Testis (tissue), 3 donors: ENCODE results near the gene LMCD1. TPM values are rescaled to one million over a fixed set of nuclear protein-coding genes. Genes with fewer than 3 reads are reported as not detected.

Experiments used
- DNase-seq: peaks from one replicate; pipeline ENCODE4 v3.0.0-alpha.2; 2019
- H3K27ac ChIP-seq, 2 donors: fragments of 200-600 bp; sonication (generic); one replicate each; pipeline ENCODE4 v1.5.1; 2019
- H3K27me3 ChIP-seq: fragments of 200-600 bp; sonication (generic); one replicate; pipeline ENCODE4 v1.5.1; 2019
- H3K36me3 ChIP-seq: fragments of 200-600 bp; sonication (generic); one replicate; pipeline ENCODE4 v1.5.1; 2017; ENCODE audit warnings: low read depth; ENCODE audit errors: missing control alignments
- H3K4me1 ChIP-seq: fragments of 200-600 bp; sonication (generic); one replicate; pipeline ENCODE4 v1.5.1; 2019
- H3K4me3 ChIP-seq, 2 donors: fragments of 200-600 bp; sonication (generic); one replicate each; pipeline ENCODE4 v1.5.1; 2017 to 2019
- H3K9me3 ChIP-seq: fragments of 200-600 bp; sonication (generic); one replicate; pipeline ENCODE4 v1.5.1; 2017
- POLR2A ChIP-seq: fragments of 450-650 bp; IDR thresholded peaks from one replicate; pipeline ENCODE4 v1.6.1; 2017; ENCODE audit warnings: antibody characterized with exemption, mild to moderate bottlenecking, moderate library complexity
- WGBS, 2 donors: methylation state at CpG; one replicate each; pipeline ENCODE4 v1.1.5; 2018; 5-methylcytosine and 5-hydroxymethylcytosine counted together
- intact Hi-C: fragments of 100-400 bp; cut with DNase I; formaldehyde crosslinking; loops from one replicate; pipeline ENCODE4 v1.15.1; 2023; ENCODE audit warnings: low total_unique reads
- polyA plus RNA-seq: library from polyadenylated mRNA; stranded (reverse); fragments of 350-450 nt; fragmentation: Illumina TruSeq; extraction: RNeasy Lipid Tissue Mini Kit (QIAGEN cat#74804); gene quantifications from one replicate; pipeline ENCODE4 v1.2.3, GENCODE V29; 2014; ENCODE audit warnings: low read depth, low replicate concordance; ENCODE audit not compliant: insufficient read depth
- total RNA-seq, 2 donors: library from RNA; depleted of rRNA; stranded (reverse); fragments of >200 nt; gene quantifications; one replicate each; pipeline ENCODE4 v1.2.3, GENCODE V29; 2016
- TF ChIP-seq, protein P1 (sequence below), 3 experiments: fragments of 450-650 bp in 2 of 3; fragments of 200-600 bp in 1 of 3; sonication (generic) in 1 of 3; IDR thresholded peaks; one replicate each; pipeline ENCODE4 v1.5.1; 2016 to 2019; ENCODE audit warnings: antibody characterized with exemption in 3 of 3, mild to moderate bottlenecking in 2 of 3, moderate library complexity in 1 of 3

The LMCD1 gene
- total and polyA plus RNA-seq, 3 donors from 2014 or later: 47.9 to 103 (median 53.3) TPM

GRCh38 chr3:8482263-8482662 is 19.4 kb upstream of the LMCD1 start:
- TF ChIP-seq, protein P1, sequence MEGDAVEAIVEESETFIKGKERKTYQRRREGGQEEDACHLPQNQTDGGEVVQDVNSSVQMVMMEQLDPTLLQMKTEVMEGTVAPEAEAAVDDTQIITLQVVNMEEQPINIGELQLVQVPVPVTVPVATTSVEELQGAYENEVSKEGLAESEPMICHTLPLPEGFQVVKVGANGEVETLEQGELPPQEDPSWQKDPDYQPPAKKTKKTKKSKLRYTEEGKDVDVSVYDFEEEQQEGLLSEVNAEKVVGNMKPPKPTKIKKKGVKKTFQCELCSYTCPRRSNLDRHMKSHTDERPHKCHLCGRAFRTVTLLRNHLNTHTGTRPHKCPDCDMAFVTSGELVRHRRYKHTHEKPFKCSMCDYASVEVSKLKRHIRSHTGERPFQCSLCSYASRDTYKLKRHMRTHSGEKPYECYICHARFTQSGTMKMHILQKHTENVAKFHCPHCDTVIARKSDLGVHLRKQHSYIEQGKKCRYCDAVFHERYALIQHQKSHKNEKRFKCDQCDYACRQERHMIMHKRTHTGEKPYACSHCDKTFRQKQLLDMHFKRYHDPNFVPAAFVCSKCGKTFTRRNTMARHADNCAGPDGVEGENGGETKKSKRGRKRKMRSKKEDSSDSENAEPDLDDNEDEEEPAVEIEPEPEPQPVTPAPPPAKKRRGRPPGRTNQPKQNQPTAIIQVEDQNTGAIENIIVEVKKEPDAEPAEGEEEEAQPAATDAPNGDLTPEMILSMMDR (IDR thresholded peaks at IDR 0.05): no peak
- TF ChIP-seq POLR2A: no peak
- DNase-seq: no peak
- peaks cover 25% of the 10 kb centered on the region for H3K4me1 ChIP-seq
- H3K27me3 ChIP-seq: no peaks in the 10 kb centered on the region
- H3K4me3 ChIP-seq: no peak overlapping the region
- peak overlapping the region in 1 of 2 donors; percentile 51 for H3K27ac ChIP-seq
- H3K9me3 ChIP-seq: no peaks in the 10 kb centered on the region
- intact Hi-C loops: no loop called here
- WGBS, 2 donors: 46 to 71% methylated on average over 2 of the region's 2 CpGs
- no peaks in the 10 kb centered on the region for H3K36me3 ChIP-seq

GRCh38 chr3:8482960-8483665 is 18.5 kb upstream of the LMCD1 start:
- Histone ChIP-seq H3K4me3 (no peak overlapping the region), H3K36me3 (no peaks in the 10 kb centered on the region), H3K9me3 (no peaks in the 10 kb centered on the region), H3K27me3 (no peaks in the 10 kb centered on the region), H3K27ac (peak overlapping the region in 1 of 2 donors; percentile 67), H3K4me1 (peaks cover 25% of the 10 kb centered on the region)
- peak; percentile 73 for DNase-seq
- intact Hi-C loops: no loop called here
- WGBS, 2 donors: 32 to 33% methylated on average over 4 of the region's 4 CpGs
- TF ChIP-seq POLR2A: no peak
- TF ChIP-seq, protein P1 (IDR thresholded peaks at IDR 0.05): no peak

DNA sequence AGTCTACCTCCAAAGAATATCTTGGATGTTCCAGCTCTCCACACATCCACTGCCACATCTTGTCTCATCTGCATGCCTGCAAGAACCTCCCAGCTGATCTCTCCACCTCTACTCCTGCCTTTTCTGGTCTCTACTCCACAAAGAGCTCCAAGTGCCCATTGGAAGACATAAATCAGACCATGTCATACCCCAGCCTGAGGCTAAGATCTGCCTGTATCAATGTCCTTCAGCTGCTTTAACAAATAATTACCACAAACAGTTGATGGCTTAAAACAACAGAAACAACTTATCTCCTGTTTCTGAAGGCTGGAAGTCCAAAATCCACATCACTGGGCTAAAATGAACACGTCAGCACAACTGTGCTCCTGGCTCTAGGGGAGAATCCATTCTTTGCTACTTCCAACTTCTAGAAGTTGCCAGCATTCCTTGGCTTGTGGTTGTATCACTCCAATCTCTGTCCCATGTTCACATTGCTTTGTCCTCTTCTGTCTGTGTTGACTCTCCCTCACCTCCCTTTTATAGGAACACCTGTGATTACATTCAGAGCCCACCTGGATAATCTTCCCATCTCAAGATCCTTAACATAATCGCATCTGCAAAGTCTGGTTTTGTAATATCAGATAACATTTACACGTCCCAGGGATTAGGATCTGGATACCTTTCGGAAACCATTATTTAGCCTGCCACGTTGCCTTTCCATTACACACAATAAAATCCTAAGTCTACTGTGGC is 17.0 kb upstream of the LMCD1 start:
- Histone ChIP-seq H3K4me1 (peaks cover 25% of the 10 kb centered on the region), H3K27me3 (no peaks in the 10 kb centered on the region), H3K36me3 (no peaks in the 10 kb centered on the region), H3K27ac (no peak overlapping the region), H3K4me3 (no peak overlapping the region), H3K9me3 (no peaks in the 10 kb centered on the region)
- TF ChIP-seq, protein P1 (IDR thresholded peaks at IDR 0.05): no peak
- TF ChIP-seq POLR2A: no peak
- intact Hi-C loops: no loop called here
- WGBS, 2 donors: 88 to 89% methylated on average over 5 of the region's 5 CpGs
- no peak for DNase-seq

DNA sequence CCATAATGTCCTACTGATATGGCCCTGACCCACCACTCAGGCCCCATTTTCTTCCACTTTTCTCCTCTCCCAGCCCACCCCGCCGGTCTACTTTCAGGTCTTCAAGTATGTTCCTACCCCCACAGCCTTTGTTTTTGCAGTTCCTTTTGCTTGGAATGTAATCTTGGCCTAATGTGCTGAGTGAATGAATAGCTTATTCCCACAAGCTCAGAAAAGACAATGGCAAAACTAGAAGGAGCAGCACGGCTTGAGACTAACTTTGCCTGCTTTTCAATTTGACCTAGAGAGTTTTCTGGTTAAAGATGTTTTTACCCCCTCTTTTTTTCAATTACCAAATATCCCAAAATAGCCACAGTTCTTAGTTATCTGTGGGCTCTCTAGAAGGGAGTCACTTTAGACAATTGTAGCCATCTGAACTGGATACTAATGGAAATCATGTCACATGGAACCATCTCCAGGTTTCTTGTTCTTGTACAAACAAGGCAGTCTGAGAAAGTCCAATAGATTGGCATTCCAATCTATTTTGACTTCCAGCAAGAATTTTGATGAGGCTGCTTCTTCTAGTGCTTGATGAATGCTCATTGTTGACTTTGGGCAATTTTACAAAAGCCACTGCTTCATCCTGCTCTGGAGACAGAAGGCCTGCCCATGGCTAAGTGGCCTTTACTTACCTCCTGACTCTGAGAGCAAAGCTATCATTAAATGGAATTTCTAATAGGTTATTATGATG is 16.3 kb upstream of the LMCD1 start:
- Histone ChIP-seq H3K9me3 (no peaks in the 10 kb centered on the region), H3K27ac (no peak overlapping the region), H3K4me1 (peaks cover 25% of the 10 kb centered on the region), H3K27me3 (no peaks in the 10 kb centered on the region), H3K4me3 (no peak overlapping the region), H3K36me3 (no peaks in the 10 kb centered on the region)
- intact Hi-C loops: no loop called here
- TF ChIP-seq POLR2A: no peak
- TF ChIP-seq, protein P1 (IDR thresholded peaks at IDR 0.05): no peak
- DNase-seq: no peak
- 80 to 86% methylated on average over 3 of the region's 3 CpGs for WGBS, 2 donors
